A549 (cell line): ENCODE measurements around the gene RCOR3. TPM values are rescaled to one million over a fixed set of nuclear protein-coding genes. Genes with fewer than 3 reads are reported as not detected.

Source experiments
- ATAC-seq, 2 experiments: fragments of 200-7000 bp in 1 of 2; fragments of >200 bp in 1 of 2; cut with Nextera tagmentation in 1 of 2; cut with Tn5 transposase in 1 of 2; 3 replicates each; pipeline versions ENCODE4 v1.8.0 to v1.9.1; 2018 to 2020; ENCODE audit warnings: mild to moderate bottlenecking in 1 of 2, moderate library complexity in 1 of 2
- CTCF ChIA-PET: fragments of 300-600 bp; sonication (Branson Sonifier 250); formaldehyde crosslinking; extraction: SDS; loops from one replicate; lab custom pipeline; 2021; ENCODE audit warnings: antibody characterized with exemption, inconsistent platforms; lab: Yijun Ruan, JAX
- POLR2A ChIA-PET: fragments of 350-600 bp; formaldehyde crosslinking; extraction: SDS; loops from one replicate; lab custom pipeline; 2021; ENCODE audit warnings: antibody characterized with exemption, inconsistent platforms; lab: Yijun Ruan, JAX
- DNase-seq, 2 experiments: peaks; one replicate each; pipeline versions ENCODE4 v3.0.0 to v3.0.0-alpha.2; 2011 to 2016; ENCODE audit warnings: low read depth in 1 of 2, low spot score in 1 of 2
- FAIRE-seq: peaks from 2 replicates; lab custom pipeline; 2011; peaks lifted over from hg19 to GRCh38; lab: Jason Lieb, UNC
- H3K27ac ChIP-seq, 2 experiments: fragments of >200 bp; sonication (Bioruptor Twin); formaldehyde crosslinking; 3 replicates each; pipeline ENCODE4 v1.5.1; 2016 to 2017
- H3K4me1 ChIP-seq: fragments of >200 bp; sonication (Bioruptor Twin); formaldehyde crosslinking; 3 replicates; pipeline ENCODE4 v1.6.1; 2016
- H3K4me2 ChIP-seq: fragments of >200 bp; sonication (Bioruptor Twin); formaldehyde crosslinking; 3 replicates; pipeline ENCODE4 v1.6.1; 2016
- H3K4me3 ChIP-seq: fragments of >200 bp; sonication (Bioruptor Twin); formaldehyde crosslinking; 3 replicates; pipeline ENCODE4 v1.5.1; 2016
- H3K9me3 ChIP-seq: fragments of >200 bp; sonication (Bioruptor Twin); formaldehyde crosslinking; 3 replicates; pipeline ENCODE4 v1.6.1; 2016
- ATOH8 ChIP-seq: fragments of 250-450 bp; sonication (Bioruptor Pico); IDR thresholded peaks from 2 replicates; pipeline ENCODE4 v1.5.0; 2020; ENCODE audit warnings: low read depth, mild to moderate bottlenecking, moderate library complexity
- CBX2 ChIP-seq: fragments of 200-600 bp; sonication (generic); IDR thresholded peaks from 2 replicates; pipeline ENCODE4 v1.6.1; 2016; ENCODE audit warnings: low read depth, mild to moderate bottlenecking, borderline replicate concordance
- CHD2 ChIP-seq: fragments of 150-350 bp; IDR thresholded peaks from 2 replicates; pipeline ENCODE4 v1.6.1; 2014; ENCODE audit warnings: low read length; ENCODE audit not compliant: partially characterized antibody
- CHD4 ChIP-seq: fragments of 200-600 bp; sonication (generic); IDR thresholded peaks from 2 replicates; pipeline ENCODE4 v1.6.1; 2016; ENCODE audit warnings: antibody characterized with exemption, mild to moderate bottlenecking, borderline replicate concordance
- EHMT2 ChIP-seq: fragments of 200-600 bp; sonication (generic); IDR thresholded peaks from 2 replicates; pipeline ENCODE4 v1.6.1; 2016; ENCODE audit warnings: antibody characterized with exemption, low read depth, mild to moderate bottlenecking, moderate library complexity
- EP300 ChIP-seq, 2 experiments: fragments of >200 bp; sonication (Bioruptor Twin); formaldehyde crosslinking; IDR thresholded peaks; 2 replicates in 1 of 2; 3 replicates in 1 of 2; pipeline ENCODE4 v1.6.1; 2016 to 2017
- HDAC2 ChIP-seq: fragments of 200-600 bp; sonication (generic); IDR thresholded peaks from 2 replicates; pipeline ENCODE4 v1.6.1; 2016
- HOXA7 ChIP-seq: fragments of 250-450 bp; sonication (Bioruptor Pico); IDR thresholded peaks from 2 replicates; pipeline ENCODE4 v1.5.0; 2020; ENCODE audit warnings: mild to moderate bottlenecking, moderate library complexity
- HOXB5 ChIP-seq: fragments of 250-450 bp; sonication (Bioruptor Pico); IDR thresholded peaks from 2 replicates; pipeline ENCODE4 v1.5.0; 2020; ENCODE audit warnings: mild to moderate bottlenecking, moderate library complexity
- KDM5A ChIP-seq: fragments of 200-600 bp; sonication (generic); IDR thresholded peaks from 2 replicates; pipeline ENCODE4 v1.6.1; 2016; ENCODE audit warnings: antibody characterized with exemption, mild to moderate bottlenecking
- MAFK ChIP-seq: fragments of 450-650 bp; IDR thresholded peaks from 2 replicates; pipeline ENCODE4 v1.6.1; 2014; ENCODE audit not compliant: partially characterized antibody
- MAZ ChIP-seq: fragments of 150-350 bp; IDR thresholded peaks from 2 replicates; pipeline ENCODE4 v1.6.1; 2014; ENCODE audit warnings: antibody characterized with exemption, low read depth, low read length, borderline replicate concordance
- MYC ChIP-seq: IDR thresholded peaks from 2 replicates; pipeline ENCODE4 v1.6.1; 2012; ENCODE audit warnings: mild to moderate bottlenecking, inconsistent platforms, low read length, improper control_type of control experiment, borderline replicate concordance
- NR3C1 ChIP-seq: fragments of >200 bp; sonication (Bioruptor Twin); formaldehyde crosslinking; IDR thresholded peaks from 3 replicates; pipeline ENCODE4 v1.6.1; 2017
- PHF8 ChIP-seq: fragments of 200-600 bp; sonication (generic); IDR thresholded peaks from 2 replicates; pipeline ENCODE4 v1.6.1; 2016; ENCODE audit warnings: low read depth, mild to moderate bottlenecking, antibody characterized with exemption, moderate library complexity, borderline replicate concordance
- POLR2AphosphoS2 ChIP-seq: conservative IDR thresholded peaks from 2 replicates; pipeline ENCODE4 v1.6.1; 2012; ENCODE audit warnings: low read length, improper control_type of control experiment, inconsistent platforms
- RCOR1 ChIP-seq: fragments of 150-350 bp; IDR thresholded peaks from 2 replicates; pipeline ENCODE4 v1.6.1; 2014; ENCODE audit warnings: antibody characterized with exemption, low read length, low read depth
- RFX5 ChIP-seq: fragments of 450-650 bp; IDR thresholded peaks from 2 replicates; pipeline ENCODE4 v1.7.1; 2014; ENCODE audit warnings: antibody characterized with exemption, mild to moderate bottlenecking, moderate library complexity
- SMC3 ChIP-seq: fragments of >200 bp; sonication (Bioruptor Twin); formaldehyde crosslinking; IDR thresholded peaks from 3 replicates; pipeline ENCODE4 v1.6.1; 2018; ENCODE audit warnings: inconsistent platforms
- TFCP2L1 ChIP-seq: fragments of 250-450 bp; sonication (Bioruptor Pico); IDR thresholded peaks from 2 replicates; pipeline ENCODE4 v1.5.0; 2021; ENCODE audit warnings: mild to moderate bottlenecking
- TP53 ChIP-seq: fragments of 250-450 bp; sonication (Bioruptor Pico); IDR thresholded peaks from 2 replicates; pipeline ENCODE4 v1.5.0; 2021; ENCODE audit warnings: mild to moderate bottlenecking, moderate library complexity
- USF2 ChIP-seq: fragments of 450-650 bp; IDR thresholded peaks from 2 replicates; pipeline ENCODE4 v1.6.1; 2014; ENCODE audit warnings: antibody characterized with exemption
- ZFP36 ChIP-seq: fragments of 450-650 bp; IDR thresholded peaks from 2 replicates; pipeline ENCODE4 v1.6.1; 2014; ENCODE audit warnings: borderline replicate concordance; ENCODE audit not compliant: partially characterized antibody
- ZNF302 ChIP-seq: fragments of 250-450 bp; sonication (Bioruptor Pico); IDR thresholded peaks from 2 replicates; pipeline ENCODE4 v1.9.0; 2021; ENCODE audit warnings: inconsistent platforms, mild to moderate bottlenecking, moderate library complexity
- WGBS: methylation state at CpG from one replicate; pipeline ENCODE4 v1.1.6; 2017; ENCODE audit errors: missing lambda C conversion rate; 5-methylcytosine and 5-hydroxymethylcytosine counted together
- polyA plus RNA-seq, 4 experiments: library from polyadenylated mRNA; depleted of rRNA in 3 of 4; stranded (reverse); fragments of >200 nt; fragmentation: RNase III in 1 of 4; extraction: RNeasy Plus Mini Kit Qiagen cat#74134 plus additional on column Dnase treatment in 1 of 4; gene quantifications; 2 replicates in 3 of 4; 3 replicates in 1 of 4; pipeline ENCODE4 v1.2.3, GENCODE V29; 2011 to 2017

RCOR3 gene
- polyA plus RNA-seq, 2 of the 4 experiments (the other 2 are of a cell fraction) = 16.3 to 40.7 TPM

DNA sequence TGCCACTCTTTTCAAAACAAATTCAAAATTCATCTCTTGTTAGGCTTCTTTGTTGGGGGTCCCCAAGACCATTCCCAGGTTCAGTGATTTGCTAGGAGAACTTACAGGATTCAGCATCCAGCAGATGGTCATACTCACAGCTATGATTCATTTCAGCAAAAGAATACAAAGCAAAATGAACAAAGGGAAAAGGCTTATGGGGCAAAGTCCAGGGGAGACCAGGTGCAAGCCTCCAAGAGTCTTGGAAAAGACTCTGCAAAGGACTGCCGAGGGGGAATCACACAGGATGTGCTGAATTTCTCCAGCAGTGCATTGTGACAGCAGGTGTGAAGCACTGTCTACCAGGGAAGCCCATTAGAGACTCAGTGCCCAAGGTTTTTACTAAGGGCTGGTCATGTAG, 74.7 kb downstream of the RCOR3 start:
- ATAC-seq = no peak; a peak in 2 of 6 replicates
- TF ChIP-seq KDM5A (no peak), NR3C1 (no peak), POLR2AphosphoS2 (no peak), ATOH8 (CRISPR knock-in tag) (no peak), HOXA7 (CRISPR knock-in tag) (no peak), PHF8 (no peak), USF2 (no peak), MYC (no peak), TFCP2L1 (CRISPR knock-in tag) (no peak), CHD2 (no peak), HOXB5 (CRISPR knock-in tag) (no peak), RFX5 (no peak)
- DNase-seq = no peak
- Histone ChIP-seq H3K4me1 (peaks cover 40% of the 10 kb centered on the region), H3K4me2 (peak overlapping the region; percentile 59), H3K9me3 (no peaks in the 10 kb centered on the region), H3K27ac (peak overlapping the region in 1 of 2 experiments; percentile 57; a peak in 2 of 6 replicates), H3K4me3 (no peak overlapping the region)
- WGBS = 11% methylated on average over 1 of the region's 1 CpG
- no peak for FAIRE-seq
- CTCF ChIA-PET = interaction anchor here (3.2 kb wide), 1 partner anchor 10 kb away, joined by 19 read pairs; no protein-coding TSS in a partner anchor
- POLR2A ChIA-PET = no interaction called here

GRCh38 chr1:211334986-211335385, 75.8 kb downstream of the RCOR3 start:
- H3K4me1 ChIP-seq = peaks cover 40% of the 10 kb centered on the region
- DNase-seq = no peak
- ATAC-seq = no peak
- H3K27ac ChIP-seq = no peak overlapping the region
- POLR2A ChIA-PET = no interaction called here
- TF ChIP-seq POLR2AphosphoS2 (no peak), EHMT2 (no peak), ZFP36 (no peak), HDAC2 (no peak), PHF8 (no peak), SMC3 (no peak), RCOR1 (no peak), MAFK (no peak), CHD4 (no peak), TP53 (CRISPR knock-in tag) (no peak), TFCP2L1 (CRISPR knock-in tag) (no peak), HOXB5 (CRISPR knock-in tag) (no peak), ATOH8 (CRISPR knock-in tag) (no peak), ZNF302 (CRISPR knock-in tag) (no peak), USF2 (no peak), EP300 (IDR thresholded peaks at IDR 0.05) (no peak), MAZ (no peak), CBX2 (no peak)
- TF ChIP-seq, all 56 proteins: peak for 0
- no peak overlapping the region for H3K4me2 ChIP-seq
- CTCF ChIA-PET = interaction anchor here (1.6 kb wide), 2 partner anchors 12 to 179 kb away, joined by 3 to 5 read pairs; no protein-coding TSS in a partner anchor
- no peaks in the 10 kb centered on the region for H3K9me3 ChIP-seq
- 64% methylated on average over 4 of the region's 4 CpGs for WGBS
- H3K4me3 ChIP-seq = no peak overlapping the region
- no peak for FAIRE-seq
